ENCODE results near the gene FCRL5.

DNA sequence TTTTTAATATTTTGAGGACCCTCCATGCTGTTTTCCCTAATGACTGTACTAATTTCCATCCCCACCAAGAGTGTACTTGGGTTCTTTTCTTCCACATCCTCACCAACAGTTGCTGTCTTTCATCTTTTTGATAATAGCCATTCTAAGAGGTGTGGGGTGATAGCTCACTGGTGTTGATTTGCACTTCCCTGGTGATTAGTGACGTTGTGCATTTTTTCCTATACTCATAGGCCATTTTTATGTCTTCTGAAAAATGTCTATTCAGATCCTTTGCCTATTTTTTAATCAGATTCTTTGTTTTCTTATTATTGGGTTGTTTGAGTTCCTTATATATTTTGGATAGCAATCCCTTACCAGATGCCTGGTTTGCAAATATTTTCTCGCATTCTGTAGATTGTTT lies 64.2 kb downstream of the FCRL5 start:
- TF ChIP-seq, protein P1, sequence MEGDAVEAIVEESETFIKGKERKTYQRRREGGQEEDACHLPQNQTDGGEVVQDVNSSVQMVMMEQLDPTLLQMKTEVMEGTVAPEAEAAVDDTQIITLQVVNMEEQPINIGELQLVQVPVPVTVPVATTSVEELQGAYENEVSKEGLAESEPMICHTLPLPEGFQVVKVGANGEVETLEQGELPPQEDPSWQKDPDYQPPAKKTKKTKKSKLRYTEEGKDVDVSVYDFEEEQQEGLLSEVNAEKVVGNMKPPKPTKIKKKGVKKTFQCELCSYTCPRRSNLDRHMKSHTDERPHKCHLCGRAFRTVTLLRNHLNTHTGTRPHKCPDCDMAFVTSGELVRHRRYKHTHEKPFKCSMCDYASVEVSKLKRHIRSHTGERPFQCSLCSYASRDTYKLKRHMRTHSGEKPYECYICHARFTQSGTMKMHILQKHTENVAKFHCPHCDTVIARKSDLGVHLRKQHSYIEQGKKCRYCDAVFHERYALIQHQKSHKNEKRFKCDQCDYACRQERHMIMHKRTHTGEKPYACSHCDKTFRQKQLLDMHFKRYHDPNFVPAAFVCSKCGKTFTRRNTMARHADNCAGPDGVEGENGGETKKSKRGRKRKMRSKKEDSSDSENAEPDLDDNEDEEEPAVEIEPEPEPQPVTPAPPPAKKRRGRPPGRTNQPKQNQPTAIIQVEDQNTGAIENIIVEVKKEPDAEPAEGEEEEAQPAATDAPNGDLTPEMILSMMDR (IDR thresholded peaks at IDR 0.05): no peak
- no peak for TF ChIP-seq ZFX (IDR thresholded peaks at IDR 0.05; ENCODE audit: borderline replicate concordance)
